Caco-2 (cell line): ENCODE results near the gene GMFB. TPM values are rescaled to one million over a fixed set of nuclear protein-coding genes. Genes with fewer than 3 reads are reported as not detected.
A peak's percentile ranks its signal among the peaks of the same experiment; 100 is the strongest.

Experiments
- BruUV-seq: library from RNA; stranded (reverse); fragments of 400-500 nt; replicated peaks from 2 replicates; lab custom pipeline; 2021; lab: Mats Ljungman, UMichigan
- CTCF ChIA-PET: fragments of 300-600 bp; sonication (Branson Sonifier 250); formaldehyde crosslinking; loops from one replicate; lab custom pipeline; 2022; ENCODE audit warnings: antibody characterized with exemption; lab: Charles Lee
- POLR2A ChIA-PET: fragments of 300-600 bp; sonication (Branson Sonifier 250); formaldehyde crosslinking; loops from one replicate; lab custom pipeline; 2022; ENCODE audit warnings: antibody characterized with exemption; lab: Charles Lee
- DNase-seq, 2 experiments: peaks; one replicate each; pipeline versions ENCODE4 v3.0.0 to v3.0.0-alpha.2; 2020 to 2022
- H3K27me3 ChIP-seq: replicated peaks from 2 replicates; pipeline ENCODE4 v1.6.0; 2011; ENCODE audit warnings: low read length; ENCODE audit not compliant: control insufficient read depth, insufficient read depth
- H3K36me3 ChIP-seq: 2 replicates; pipeline ENCODE4 v1.5.1; 2011; ENCODE audit warnings: low read length; ENCODE audit not compliant: control insufficient read depth, insufficient read depth
- H3K4me1 ChIP-seq: fragments of 250-450 bp; sonication (Bioruptor Pico); 2 replicates; pipeline ENCODE4 v1.5.1; 2020; ENCODE audit warnings: mild to moderate bottlenecking
- H3K4me3 ChIP-seq: 2 replicates; pipeline ENCODE4 v1.5.1; 2011; ENCODE audit warnings: low read depth, mild to moderate bottlenecking, control low read depth, low read length
- H3K9me3 ChIP-seq: fragments of 250-450 bp; sonication (Bioruptor Pico); 2 replicates; pipeline ENCODE4 v1.5.1; 2020; ENCODE audit warnings: mild to moderate bottlenecking, moderate library complexity
- H3K27ac Mint-ChIP-seq: one replicate; pipeline ENCODE4 v1.8.0; 2022; ENCODE audit warnings: mixed read lengths; ENCODE audit not compliant: unreplicated experiment
- H3K27me3 Mint-ChIP-seq: one replicate; pipeline ENCODE4 v1.8.0; 2022; ENCODE audit warnings: mixed read lengths; ENCODE audit not compliant: insufficient read depth, unreplicated experiment
- H3K36me3 Mint-ChIP-seq: one replicate; pipeline ENCODE4 v1.8.0; 2022; ENCODE audit warnings: mild to moderate bottlenecking, mixed read lengths; ENCODE audit not compliant: insufficient read depth, unreplicated experiment
- H3K4me1 Mint-ChIP-seq: one replicate; pipeline ENCODE4 v1.8.0; 2022; ENCODE audit warnings: low read depth, mixed read lengths; ENCODE audit not compliant: unreplicated experiment
- H3K4me3 Mint-ChIP-seq: one replicate; pipeline ENCODE4 v1.8.0; 2022; ENCODE audit warnings: mild to moderate bottlenecking, moderate library complexity, mixed read lengths; ENCODE audit not compliant: unreplicated experiment
- H3K9me3 Mint-ChIP-seq: one replicate; pipeline ENCODE4 v1.8.0; 2022; ENCODE audit warnings: mixed read lengths; ENCODE audit not compliant: unreplicated experiment
- CTCF ChIP-seq, 2 experiments: fragments of 200-600 bp in 1 of 2; IDR thresholded peaks; 1 replicate in 1 of 2; 2 replicates in 1 of 2; pipeline versions ENCODE4 v1.5.1 to v1.8.0; 2011 to 2022; ENCODE audit warnings: antibody characterized with exemption in 1 of 2, control low read depth in 1 of 2, inconsistent platforms in 1 of 2, low read depth in 1 of 2, low read length in 1 of 2, mild to moderate bottlenecking in 1 of 2, moderate library complexity in 1 of 2; ENCODE audit not compliant: insufficient read depth in 1 of 2, severe bottlenecking in 1 of 2, unreplicated experiment in 1 of 2
- intact Hi-C: fragments of 100-400 bp; cut with micrococcal nuclease; formaldehyde crosslinking; loops from one replicate; pipeline ENCODE4 v1.10.0; 2022; ENCODE audit not compliant: unreplicated experiment
- total RNA-seq: library from RNA; stranded (reverse); gene quantifications from 2 replicates; pipeline ENCODE4 v1.2.3, GENCODE V29; 2022

GMFB gene
- total RNA-seq, 1 experiment from 2014 or later = 67.4 TPM

- Histone ChIP-seq H3K9me3 (no peaks in the 10 kb centered on the region), H3K4me1 (peaks cover 21% of the 10 kb centered on the region), H3K4me3 (no peak overlapping the region), H3K36me3 (no peaks in the 10 kb centered on the region), H3K27me3 (no peaks in the 10 kb centered on the region)
- TF ChIP-seq CTCF (IDR thresholded peaks at IDR 0.05; ENCODE audit: insufficient read depth in 1 of 2, low read depth in 1 of 2, low read length in 1 of 2, severe bottlenecking in 1 of 2, unreplicated experiment in 1 of 2) = no peak
- peaks cover 2% of the 10 kb centered on the region for H3K4me1 Mint-ChIP-seq
- H3K4me3 Mint-ChIP-seq = no peak overlapping the region
- H3K9me3 Mint-ChIP-seq = no peaks in the 10 kb centered on the region
- peak overlapping the region; percentile 34 for H3K27ac Mint-ChIP-seq
- no peak for DNase-seq
- ChIA-PET POLR2A (no interaction called here), CTCF (no interaction called here)
- H3K27me3 Mint-ChIP-seq = no peaks in the 10 kb centered on the region
- intact Hi-C loops = no loop called here
- no TSS peak for BruUV-seq
- H3K36me3 Mint-ChIP-seq = peaks cover 52% of the 10 kb centered on the region
Observed at GRCh38 chr14:54475911-54476310, 12.9 kb downstream of the GMFB start.

DNA sequence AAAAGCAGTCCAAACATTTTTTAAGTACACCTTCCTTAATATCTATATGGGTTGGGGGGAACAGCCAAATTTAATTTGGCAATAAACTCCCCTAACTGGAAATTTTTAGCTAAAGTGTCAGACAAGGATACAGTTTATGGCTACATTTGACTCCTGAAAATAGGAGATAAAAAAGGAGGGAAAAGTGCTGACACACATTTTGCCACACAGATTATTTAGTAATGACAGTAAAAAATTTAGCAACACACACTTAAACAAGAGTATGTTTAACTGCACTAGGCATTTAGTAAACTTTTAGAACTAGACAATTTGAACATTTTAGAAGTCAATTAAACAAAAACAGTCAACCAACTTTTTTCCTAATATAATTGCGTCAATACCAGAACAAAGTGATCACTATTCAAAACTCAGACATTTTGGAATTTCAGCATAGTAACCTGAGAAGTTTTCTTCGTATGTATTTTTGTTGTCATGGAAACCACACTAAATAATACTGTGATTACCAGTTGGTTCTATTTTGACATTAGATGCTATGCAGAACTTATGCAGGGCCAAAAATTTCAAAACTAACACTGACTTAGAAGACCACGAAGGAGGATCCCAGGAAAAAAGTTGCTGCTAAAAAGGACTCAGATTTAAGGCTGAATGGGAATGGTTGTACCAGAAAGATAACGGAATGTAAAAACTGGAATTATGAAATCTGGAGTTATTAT is 13.4 kb downstream of the GMFB start:
- ChIA-PET POLR2A (no interaction called here), CTCF (no interaction called here)
- peak overlapping the region; percentile 34 for H3K27ac Mint-ChIP-seq
- no peaks in the 10 kb centered on the region for H3K27me3 Mint-ChIP-seq
- H3K4me1 Mint-ChIP-seq = peaks cover 8% of the 10 kb centered on the region
- Histone ChIP-seq H3K9me3 (no peaks in the 10 kb centered on the region), H3K4me3 (no peak overlapping the region), H3K36me3 (no peaks in the 10 kb centered on the region), H3K4me1 (peaks cover 27% of the 10 kb centered on the region), H3K27me3 (no peaks in the 10 kb centered on the region)
- TF ChIP-seq CTCF (IDR thresholded peaks at IDR 0.05; ENCODE audit: insufficient read depth in 1 of 2, low read depth in 1 of 2, low read length in 1 of 2, severe bottlenecking in 1 of 2, unreplicated experiment in 1 of 2) = no peak
- BruUV-seq = no TSS peak
- no peak for DNase-seq
- no peak overlapping the region for H3K4me3 Mint-ChIP-seq
- no peaks in the 10 kb centered on the region for H3K9me3 Mint-ChIP-seq
- intact Hi-C loops = no loop called here
- H3K36me3 Mint-ChIP-seq = peaks cover 57% of the 10 kb centered on the region

DNA sequence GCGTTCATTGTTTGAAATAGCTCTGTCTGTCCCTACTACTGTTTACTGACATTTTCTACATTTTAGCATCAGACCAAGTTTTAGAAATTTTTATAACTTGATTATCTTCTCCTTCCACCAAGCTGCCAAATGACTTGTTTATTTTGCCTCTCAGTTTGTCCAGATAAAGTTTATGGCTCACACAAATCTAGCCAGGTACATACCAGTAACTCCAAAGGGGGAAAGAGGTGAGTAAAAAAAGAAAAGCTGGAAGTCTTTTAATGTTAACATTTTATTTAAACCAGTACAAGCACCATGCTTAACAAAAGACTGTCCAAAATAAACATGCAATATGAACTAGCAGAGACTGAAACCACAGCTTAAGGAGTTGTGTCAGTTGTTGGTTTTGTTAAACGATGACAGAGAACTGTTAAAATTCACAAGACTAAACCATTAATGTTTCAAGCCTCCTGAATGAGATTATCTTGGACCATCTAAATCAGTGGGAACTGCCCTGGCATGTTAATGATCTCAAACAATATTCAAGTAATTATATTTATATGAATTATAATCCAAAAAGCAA is 14.5 kb downstream of the GMFB start:
- H3K27me3 ChIP-seq = no peaks in the 10 kb centered on the region
- Mint-ChIP-seq H3K4me1 (peaks cover 11% of the 10 kb centered on the region), H3K4me3 (no peak overlapping the region), H3K27me3 (no peaks in the 10 kb centered on the region), H3K9me3 (no peaks in the 10 kb centered on the region), H3K36me3 (peaks cover 60% of the 10 kb centered on the region), H3K27ac (no peak overlapping the region)
- H3K9me3 ChIP-seq = no peaks in the 10 kb centered on the region
- no TSS peak for BruUV-seq
- intact Hi-C loops = no loop called here
- POLR2A ChIA-PET = interaction anchor here (1.5 kb wide), 1 partner anchor 14 kb away, joined by 5 read pairs; the partner anchor contains the start of gene GMFB
- CTCF ChIA-PET = no interaction called here
- no peaks in the 10 kb centered on the region for H3K36me3 ChIP-seq
- peaks cover 29% of the 10 kb centered on the region for H3K4me1 ChIP-seq
- DNase-seq = no peak
- no peak overlapping the region for H3K4me3 ChIP-seq
- TF ChIP-seq CTCF (IDR thresholded peaks at IDR 0.05; ENCODE audit: insufficient read depth in 1 of 2, low read depth in 1 of 2, low read length in 1 of 2, severe bottlenecking in 1 of 2, unreplicated experiment in 1 of 2) = no peak
